ENCODE data around the gene RFESD.

The RFESD gene

GRCh38 chr5:95646569-95647431, at the start of gene RFESD:
Gene RFESD, plus strand, starts transcription at chr5:95646777. Its CDS starts 5,495 bp downstream, at chr5:95652272.
- DNase-seq (ENCODE audit: low read depth in 3 of 3): peak; percentile 91 to 96 (median 92)

- no peak for DNase-seq (ENCODE audit: low read depth in 3 of 3)
These were observed 47.3 kb upstream of the RFESD start for GRCh38 chr5:95599252-95599651.

- no peak for DNase-seq (ENCODE audit: low read depth in 3 of 3)
These were observed 46.0 kb upstream of the RFESD start for GRCh38 chr5:95600557-95600956.

- DNase-seq (ENCODE audit: low read depth in 3 of 3): no peak
These were observed 40.8 kb upstream of the RFESD start for GRCh38 chr5:95605786-95606185.

- no peak for DNase-seq (ENCODE audit: low read depth in 3 of 3)
These were observed 40.2 kb upstream of the RFESD start for GRCh38 chr5:95606419-95606818.

GRCh38 chr5:95609711-95610110, 36.9 kb upstream of the RFESD start:
- no peak for DNase-seq (ENCODE audit: low read depth in 3 of 3)

- no peak for DNase-seq (ENCODE audit: low read depth in 3 of 3)
These were observed 36.0 kb upstream of the RFESD start for GRCh38 chr5:95610546-95610945.

- DNase-seq (ENCODE audit: low read depth in 3 of 3): no peak
These were observed 35.2 kb upstream of the RFESD start for GRCh38 chr5:95611396-95611795.

GRCh38 chr5:95613514-95613913, 33.1 kb upstream of the RFESD start:
- no peak for DNase-seq (ENCODE audit: low read depth in 3 of 3)

GRCh38 chr5:95615164-95615467, 31.5 kb upstream of the RFESD start:
- no peak for DNase-seq (ENCODE audit: low read depth in 3 of 3)

GRCh38 chr5:95617057-95617456, 29.5 kb upstream of the RFESD start:
- DNase-seq (ENCODE audit: low read depth in 3 of 3): no peak

GRCh38 chr5:95619096-95619495, 27.5 kb upstream of the RFESD start:
- DNase-seq (ENCODE audit: low read depth in 3 of 3): no peak

GRCh38 chr5:95619514-95620029, 27.0 kb upstream of the RFESD start:
- DNase-seq (ENCODE audit: low read depth in 3 of 3): no peak

GRCh38 chr5:95620030-95620869, 26.3 kb upstream of the RFESD start, which contains the start of gene GPR150:
Gene GPR150, plus strand, starts transcription at chr5:95620087. Its CDS starts 189 bp downstream, at chr5:95620276.
- peak in 2 of 3 donors; percentile 51 to 59 for DNase-seq (ENCODE audit: low read depth in 3 of 3)

GRCh38 chr5:95620870-95621838, 25.4 kb upstream of the RFESD start:
- DNase-seq (ENCODE audit: low read depth in 3 of 3): peak in 1 of 3 donors; percentile 40

GRCh38 chr5:95621839-95622629, 24.5 kb upstream of the RFESD start:
- no peak for DNase-seq (ENCODE audit: low read depth in 3 of 3)

GRCh38 chr5:95623706-95624105, 22.9 kb upstream of the RFESD start:
- DNase-seq (ENCODE audit: low read depth in 3 of 3): no peak

GRCh38 chr5:95624368-95624767, 22.2 kb upstream of the RFESD start:
- DNase-seq (ENCODE audit: low read depth in 3 of 3): no peak

- DNase-seq (ENCODE audit: low read depth in 3 of 3): no peak
These were observed 19.9 kb upstream of the RFESD start for GRCh38 chr5:95626701-95627100.

GRCh38 chr5:95627971-95628810, 18.4 kb upstream of the RFESD start:
- no peak for DNase-seq (ENCODE audit: low read depth in 3 of 3)
